HG02642 (cell line): Measurements from ENCODE around the gene AOPEP.

Experiments used
- ATAC-seq: cut with Tn5 transposase; IDR thresholded peaks from one replicate; pipeline ENCODE4 v1.9.1; 2021; ENCODE audit warnings: mild to moderate bottlenecking; ENCODE audit not compliant: unreplicated experiment, poor library complexity

AOPEP gene

DNA sequence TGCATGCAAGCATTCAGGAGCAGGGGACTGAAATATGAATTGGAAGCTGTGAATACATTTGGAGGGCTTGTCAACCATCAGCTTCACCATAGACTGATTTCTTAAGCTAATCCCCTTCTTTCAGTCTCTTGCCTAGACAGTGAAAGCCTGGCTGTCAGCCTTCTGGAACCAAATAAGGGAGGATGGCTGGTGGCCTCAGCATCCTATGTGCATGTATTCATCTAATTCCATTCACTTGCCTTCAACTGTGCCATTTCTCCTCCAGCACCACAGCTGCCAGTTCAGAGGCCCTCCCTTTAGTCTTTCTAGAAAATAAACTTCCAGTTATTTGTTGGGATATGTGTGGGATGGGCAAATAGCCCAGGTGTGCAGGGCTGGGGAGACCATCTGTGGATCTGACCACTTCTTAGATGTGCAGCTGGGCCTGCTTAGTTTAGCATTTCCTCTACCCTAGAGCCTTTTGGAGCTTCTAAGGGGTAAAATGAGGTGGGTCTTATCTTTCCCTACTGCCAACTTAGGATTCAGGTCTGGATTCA lies 62.1 kb downstream of the AOPEP start:
- ATAC-seq = no peak

GRCh38 chr9:94791435-94791834 lies 64.9 kb downstream of the AOPEP start:
- ATAC-seq = no peak

DNA sequence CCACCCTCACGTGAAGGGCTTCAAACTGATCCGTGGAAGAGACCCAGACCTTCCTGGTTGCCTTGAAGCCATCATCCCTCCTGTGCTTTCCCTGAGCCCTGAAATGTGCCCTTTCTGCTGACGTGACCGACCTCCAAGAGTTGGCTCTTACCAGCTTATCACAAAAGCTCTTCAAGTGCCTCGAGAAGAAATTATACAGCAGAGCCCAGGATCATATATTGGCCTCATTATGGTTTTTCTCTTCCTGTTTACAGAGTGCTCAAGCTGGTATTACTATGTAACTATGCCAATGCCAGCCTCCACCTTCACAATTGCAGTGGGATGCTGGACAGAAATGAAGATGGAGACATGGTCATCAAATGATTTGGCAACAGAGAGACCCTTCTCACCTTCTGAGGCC lies 66.0 kb downstream of the AOPEP start:
- no peak for ATAC-seq

DNA sequence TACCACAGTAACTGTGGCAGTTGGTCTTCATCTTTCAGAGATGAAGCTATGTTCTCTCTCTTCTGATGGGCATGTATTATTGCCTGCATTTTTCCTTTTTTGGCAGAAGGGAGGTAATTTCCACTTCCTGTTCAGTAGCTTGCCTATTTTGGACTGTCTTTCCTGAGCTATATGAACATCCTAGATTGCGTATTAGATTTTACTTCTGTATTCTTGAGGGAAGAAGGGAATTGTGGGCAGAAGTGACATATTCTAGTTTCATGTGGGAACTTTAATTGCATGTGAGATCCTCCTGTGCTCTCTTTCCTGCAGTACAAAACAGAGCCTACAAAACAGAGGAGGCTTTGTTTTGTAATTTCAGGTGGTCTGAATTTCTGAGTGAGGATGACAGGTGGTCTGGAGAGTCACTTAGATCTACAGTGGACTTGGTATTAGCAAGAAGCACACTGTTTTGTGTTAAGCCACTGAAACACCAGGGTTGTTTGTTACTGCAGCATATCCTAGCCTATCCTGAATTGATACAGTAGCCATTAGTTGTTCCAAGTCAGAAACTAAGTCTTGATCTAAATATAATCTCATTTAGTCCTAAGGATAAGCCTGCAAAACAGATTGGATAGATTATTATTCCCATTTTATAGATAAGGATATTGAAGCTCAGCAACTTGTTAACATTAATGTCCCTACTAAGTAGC lies 68.1 kb downstream of the AOPEP start:
- no peak for ATAC-seq

GRCh38 chr9:94796687-94797086 lies 70.2 kb downstream of the AOPEP start:
- ATAC-seq = no peak

- ATAC-seq = no peak
Observed at GRCh38 chr9:94798201-94798600, 71.7 kb downstream of the AOPEP start.

DNA sequence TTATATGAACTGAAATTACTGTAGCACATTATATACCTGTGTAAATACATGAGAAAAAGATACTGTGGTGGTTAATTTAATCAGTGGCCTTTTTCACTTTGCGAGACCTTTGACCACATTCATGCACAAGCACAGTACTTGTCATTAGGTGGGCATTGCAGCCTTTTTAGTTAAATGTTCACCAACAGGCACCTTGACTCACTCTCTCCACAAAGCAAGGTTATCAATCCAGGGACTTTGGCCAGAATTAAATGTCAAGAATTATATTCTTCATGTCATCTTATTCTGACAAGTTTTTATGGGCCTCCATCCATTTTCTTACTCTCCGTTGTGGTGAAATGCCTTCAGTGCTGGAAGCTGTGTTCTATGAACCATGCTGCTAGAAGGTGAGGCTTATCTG lies 72.2 kb downstream of the AOPEP start:
- ATAC-seq = no peak

- no peak for ATAC-seq
Observed at GRCh38 chr9:94799578-94800264, 73.2 kb downstream of the AOPEP start.

GRCh38 chr9:94800424-94801117 lies 74.1 kb downstream of the AOPEP start:
- no peak for ATAC-seq

DNA sequence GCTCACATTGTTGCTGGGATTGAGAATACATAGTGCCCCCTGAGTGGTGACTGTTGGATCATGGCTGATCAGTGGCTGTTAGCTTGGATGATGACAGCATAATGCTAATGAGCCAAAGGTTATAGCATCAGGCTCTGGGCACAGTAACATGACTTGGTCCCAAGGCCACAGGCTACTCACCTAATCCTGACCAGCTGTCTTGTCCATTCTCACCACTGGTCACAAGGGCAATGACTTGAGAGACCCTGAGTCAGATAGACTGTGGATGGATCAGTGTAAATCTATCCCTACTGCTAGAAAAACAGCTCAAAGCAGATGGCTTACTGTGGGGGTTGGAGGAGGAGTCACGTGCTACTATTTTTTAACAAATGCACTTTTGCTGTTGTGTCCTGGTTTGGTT lies 74.7 kb downstream of the AOPEP start:
- no peak for ATAC-seq

DNA sequence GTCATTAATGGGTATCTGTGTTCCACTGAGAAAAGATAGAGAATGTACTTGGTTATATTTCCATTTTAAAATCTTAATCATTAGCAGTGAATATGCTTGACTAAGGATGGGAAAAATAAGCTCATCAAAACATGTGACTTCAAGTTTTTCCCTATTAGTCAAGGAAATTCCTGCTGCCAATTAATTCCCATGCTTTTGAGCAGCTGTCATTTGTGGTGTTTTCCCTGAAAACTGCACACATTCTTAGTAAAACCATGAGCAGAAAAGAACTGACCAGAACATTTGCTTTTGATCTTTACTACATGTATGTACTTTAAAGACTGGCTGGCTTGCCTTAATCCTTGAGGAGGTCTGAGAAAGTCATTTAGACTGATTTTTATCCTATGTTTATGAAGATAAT lies 75.2 kb downstream of the AOPEP start:
- ATAC-seq = no peak

DNA sequence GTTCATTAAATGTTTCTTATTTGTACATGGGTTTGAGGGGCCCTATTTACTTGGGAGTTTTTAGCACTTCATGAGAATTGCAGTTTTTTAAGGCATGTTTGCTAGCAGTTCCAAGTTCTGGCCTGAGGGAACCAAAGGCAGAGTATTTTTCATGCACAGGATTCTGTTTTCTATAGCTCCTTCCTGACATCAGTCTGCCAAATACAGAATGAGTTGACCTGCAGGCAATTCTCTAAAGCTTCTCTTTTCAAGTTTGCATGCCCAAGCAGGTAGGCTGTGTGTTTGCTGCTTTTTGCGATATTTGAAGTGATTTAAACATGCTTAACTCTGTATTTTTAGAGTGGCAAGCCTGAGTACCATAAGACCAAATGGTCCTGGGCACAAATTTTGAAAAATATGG lies 75.8 kb downstream of the AOPEP start:
- ATAC-seq = no peak

- ATAC-seq = no peak
Observed at GRCh38 chr9:94802793-94803192, 76.3 kb downstream of the AOPEP start.

GRCh38 chr9:94804316-94804715 lies 77.8 kb downstream of the AOPEP start:
- no peak for ATAC-seq

- no peak for ATAC-seq
Observed at GRCh38 chr9:94805051-94805489, 78.6 kb downstream of the AOPEP start.

GRCh38 chr9:94805585-94805984 lies 79.1 kb downstream of the AOPEP start:
- no peak for ATAC-seq

DNA sequence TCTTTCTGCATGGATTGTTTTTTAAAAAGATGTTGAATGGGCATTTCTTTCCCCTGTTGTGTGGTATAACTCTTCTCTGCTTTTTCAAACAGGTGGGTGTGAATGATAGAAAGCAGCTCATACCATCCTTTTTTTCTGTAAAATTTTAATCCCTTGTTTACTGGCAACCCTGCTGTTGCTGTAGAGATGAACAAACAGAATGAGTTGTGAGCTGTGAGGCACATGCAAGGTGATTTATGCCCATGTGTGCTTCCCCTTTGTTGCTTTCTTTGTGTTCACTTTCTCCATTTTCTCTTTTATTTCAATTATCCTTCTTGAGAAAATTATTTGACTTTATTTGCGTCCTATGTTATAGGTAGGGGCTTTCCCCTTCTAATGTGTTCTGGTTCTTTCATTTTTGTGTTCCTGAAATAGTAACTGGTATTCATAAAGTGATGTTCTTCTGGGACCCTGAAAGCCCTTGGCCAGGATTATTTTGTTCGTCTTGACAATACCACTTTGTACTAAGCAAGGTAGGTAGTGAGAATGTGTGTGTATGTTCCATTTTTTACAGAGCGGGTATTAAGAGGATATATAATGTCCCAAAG lies 79.9 kb downstream of the AOPEP start:
- ATAC-seq = no peak

GRCh38 chr9:94807556-94807955 lies 81.1 kb downstream of the AOPEP start:
- ATAC-seq = no peak

GRCh38 chr9:94808926-94809700 lies 82.6 kb downstream of the AOPEP start:
- no peak for ATAC-seq

DNA sequence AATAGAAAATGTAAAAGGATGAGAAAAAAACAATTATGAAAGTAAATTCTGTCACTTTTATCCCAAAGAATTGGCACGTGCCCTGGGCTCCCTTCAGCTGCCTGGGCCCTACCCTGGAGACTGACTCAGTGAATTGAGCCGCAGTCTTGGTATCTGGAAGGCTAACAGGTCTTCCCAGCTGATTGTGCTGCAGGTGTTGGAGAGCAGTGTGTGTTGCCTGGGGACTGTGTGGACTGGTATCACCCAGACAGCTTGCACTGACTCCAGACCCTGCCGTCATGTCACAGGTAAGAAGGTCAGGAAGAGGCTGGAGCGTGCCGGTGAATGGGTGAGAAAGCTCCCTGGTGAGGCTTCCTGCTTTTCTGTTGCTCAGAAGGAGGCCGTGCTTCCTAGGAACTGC lies 83.3 kb downstream of the AOPEP start:
- ATAC-seq = no peak
